ENCODE measurements around the gene ESPN.
"Not testable (repeated sequence)": the region's sequence is repeated elsewhere in the genome, so short reads cannot be mapped to it uniquely, and the experiment has no call there.

Gene ESPN

GRCh38 chr1:6448749-6449631 is 24.4 kb downstream of the ESPN start:
- peak; percentile 17 for DNase-seq

- no peak for DNase-seq
These were observed 25.5 kb downstream of the ESPN start for GRCh38 chr1:6450005-6450450.

GRCh38 chr1:6450486-6450885 is 25.9 kb downstream of the ESPN start:
- not testable (repeated sequence) for DNase-seq

- DNase-seq, result no peak
These were observed 26.4 kb downstream of the ESPN start for GRCh38 chr1:6450943-6451373.

GRCh38 chr1:6453895-6454855 is 29.6 kb downstream of the ESPN start:
- not testable (repeated sequence) for DNase-seq

GRCh38 chr1:6454856-6455751 is 30.5 kb downstream of the ESPN start:
- peak; percentile 9 for DNase-seq

DNA sequence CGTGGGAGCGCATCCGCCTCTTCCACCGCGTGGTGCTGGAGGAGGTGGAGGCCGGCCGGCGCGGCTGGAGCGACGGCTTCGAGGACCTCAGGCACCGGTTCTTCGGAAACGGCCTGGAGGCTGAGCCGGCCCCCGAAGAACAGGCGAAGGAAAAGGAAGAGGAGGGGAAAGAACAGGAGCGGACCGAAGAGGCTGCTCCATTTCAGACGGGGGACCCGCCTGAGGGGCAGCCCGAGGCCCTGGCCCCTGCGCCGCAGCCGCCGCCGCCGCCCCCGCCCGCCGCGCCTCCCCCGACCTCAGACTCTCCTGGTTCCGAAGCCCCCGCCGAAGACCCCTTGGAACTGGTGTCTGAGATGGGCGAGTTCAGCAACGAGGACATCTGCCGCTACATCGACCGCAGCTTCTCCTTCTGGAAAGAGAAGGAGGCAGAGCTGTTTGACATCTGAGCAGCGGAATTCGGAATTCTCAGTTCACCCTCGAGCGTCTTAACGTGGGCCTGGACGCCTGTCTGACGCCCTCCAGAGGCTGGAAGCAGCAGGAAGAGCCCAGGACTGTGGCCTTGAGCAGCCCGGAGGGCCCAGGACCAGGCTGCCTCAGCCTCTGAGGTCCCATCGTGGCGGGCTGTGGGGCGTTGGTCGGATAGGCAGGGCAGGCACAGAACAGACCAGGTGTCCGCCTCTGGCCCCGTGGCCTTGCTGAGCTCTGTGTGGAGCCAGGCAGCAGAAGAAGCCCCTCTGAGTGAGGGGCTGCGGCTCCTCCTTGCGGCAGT is 31.4 kb downstream of the ESPN start:
- not testable (repeated sequence) for DNase-seq

- DNase-seq, result no peak
These were observed 32.4 kb downstream of the ESPN start for GRCh38 chr1:6456800-6457466.

DNA sequence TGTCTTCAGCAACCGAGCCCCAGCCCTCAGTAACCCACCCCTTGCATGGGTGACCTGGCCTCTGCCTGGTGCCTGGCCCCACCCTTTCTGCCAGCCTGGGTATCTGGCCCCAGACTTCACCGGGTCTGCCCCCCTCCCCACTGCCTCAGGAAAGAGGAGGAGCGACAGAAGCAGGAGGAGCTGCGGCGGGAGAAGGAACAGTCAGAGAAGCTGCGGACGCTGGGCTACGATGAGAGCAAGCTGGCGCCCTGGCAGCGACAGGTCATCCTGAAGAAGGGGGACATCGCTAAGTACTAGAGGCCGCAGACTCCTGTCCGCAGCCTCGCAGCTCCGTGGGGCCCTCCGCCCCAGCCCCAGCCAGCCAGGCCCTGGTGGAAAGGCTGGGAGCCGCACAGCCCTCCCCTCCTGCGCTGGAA is 35.3 kb downstream of the ESPN start:
- DNase-seq, result no peak

DNA sequence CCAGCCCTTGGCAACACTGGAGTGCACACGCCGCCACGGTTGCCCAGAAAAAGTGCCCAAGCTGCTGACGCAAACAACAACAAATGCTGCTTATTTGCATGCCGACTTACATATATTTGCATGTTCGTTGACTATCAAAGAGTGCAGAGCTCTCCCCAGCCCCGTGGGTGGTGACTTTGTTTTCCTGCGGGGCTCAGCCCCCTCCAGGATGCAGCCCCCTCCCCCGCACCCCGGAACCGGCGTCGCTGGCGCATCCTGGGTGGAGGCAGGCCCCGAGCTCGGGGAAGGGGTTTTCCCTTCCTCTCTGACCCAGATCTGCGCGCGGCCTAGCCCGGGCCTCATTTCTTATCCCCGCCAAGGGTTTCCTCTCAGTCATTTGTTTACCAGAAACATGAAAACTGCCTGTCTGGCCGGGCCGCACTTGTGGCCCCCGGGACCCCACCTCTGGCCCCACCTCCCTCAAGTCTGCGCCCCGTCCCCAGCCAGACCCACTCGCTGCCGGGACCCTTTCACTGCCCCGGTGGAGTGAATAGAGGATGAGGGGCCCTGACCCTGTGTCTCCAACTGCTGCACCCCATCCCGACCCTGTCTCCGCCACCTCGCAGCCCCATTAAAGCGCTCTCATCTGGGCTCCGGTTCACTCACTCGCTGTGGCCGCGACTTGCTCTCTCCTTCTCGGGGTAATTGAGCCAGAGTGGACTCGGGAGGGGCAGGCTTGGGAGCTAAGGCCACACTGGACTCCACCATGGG is 35.9 kb downstream of the ESPN start:
- DNase-seq, result no peak

DNA sequence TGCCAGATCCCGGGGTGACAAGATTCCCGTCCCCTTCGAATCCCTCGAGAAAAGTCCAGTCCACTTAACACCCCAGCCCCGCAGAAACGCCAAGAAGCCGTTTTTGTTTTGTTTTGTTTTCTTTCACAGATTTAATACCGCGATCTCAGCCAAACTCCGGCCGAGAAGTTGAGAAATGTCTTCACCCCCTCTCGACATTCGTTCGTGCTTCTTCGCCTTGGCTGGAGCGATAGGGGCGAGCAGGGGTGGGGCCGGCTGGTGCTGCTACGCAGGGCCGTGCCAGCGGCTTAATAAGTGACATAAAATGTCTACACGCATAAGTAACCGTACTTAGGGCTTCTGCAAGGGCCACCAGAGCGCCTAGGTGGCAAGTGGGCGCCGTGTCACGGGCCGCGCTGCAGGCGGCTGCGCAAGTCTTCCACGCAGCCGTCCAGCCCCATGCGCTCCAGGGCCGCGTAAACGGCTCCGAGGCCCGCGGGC is 36.5 kb downstream of the ESPN start:
- DNase-seq, result no peak

DNA sequence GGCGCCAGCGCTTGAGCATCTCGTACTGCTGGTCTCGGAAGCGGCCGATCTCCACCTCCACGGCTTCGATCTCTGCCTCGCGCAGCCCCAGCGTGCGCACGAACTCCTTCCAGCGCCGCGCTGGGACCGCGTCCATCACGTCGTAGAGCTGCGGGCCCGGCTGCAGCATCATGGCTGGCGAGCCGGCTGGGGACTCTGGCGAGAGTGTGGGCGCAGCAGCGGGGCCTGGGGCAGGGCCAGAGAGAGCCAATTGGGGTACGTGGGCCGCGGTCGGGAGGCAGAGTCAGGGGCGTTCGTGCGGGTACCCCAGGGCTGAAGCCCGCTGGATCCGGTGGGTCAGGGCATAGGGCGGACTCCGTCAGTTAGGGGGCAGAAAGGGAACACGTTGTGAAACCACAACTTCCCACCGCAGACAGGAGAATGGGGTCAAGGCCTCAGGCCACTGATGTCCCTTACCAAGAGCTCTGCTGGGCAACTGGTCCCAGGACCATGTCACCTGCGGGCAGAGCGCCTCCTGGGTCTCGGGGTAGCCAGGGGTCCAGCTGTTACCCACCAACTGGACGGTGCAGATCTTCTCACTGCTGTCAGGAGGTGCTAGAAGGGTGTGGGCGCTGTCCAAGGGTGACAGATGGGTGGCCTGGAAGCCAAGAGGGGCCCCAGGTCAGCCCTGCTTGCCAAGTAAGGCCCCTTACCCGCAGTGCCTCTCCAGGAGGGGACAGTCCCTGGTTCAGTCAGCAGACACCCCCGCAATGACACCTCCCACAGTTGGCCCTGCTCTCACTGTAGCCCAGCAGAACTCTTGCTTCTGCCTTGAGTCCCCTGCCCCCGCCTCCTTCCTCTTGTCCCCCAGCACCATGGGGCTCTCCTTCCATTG is 37.2 kb downstream of the ESPN start:
- no peak for DNase-seq

- DNase-seq, result no peak
These were observed 38.0 kb downstream of the ESPN start for GRCh38 chr1:6462412-6463119.

DNA sequence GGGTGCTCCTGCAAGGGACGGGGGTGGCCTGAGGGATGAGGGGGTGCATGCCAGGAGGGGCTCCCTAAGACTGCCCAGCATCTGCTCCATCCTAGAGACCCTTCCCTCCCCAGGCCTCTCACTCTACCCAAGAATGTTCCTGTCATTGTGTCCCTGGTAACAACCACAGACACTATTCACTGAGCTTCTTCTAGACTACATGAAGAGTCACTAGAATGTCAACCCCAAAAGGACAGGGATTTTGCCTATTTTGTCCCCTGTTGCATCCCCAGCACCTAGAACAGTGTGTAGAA is 38.5 kb downstream of the ESPN start:
- no peak for DNase-seq

DNA sequence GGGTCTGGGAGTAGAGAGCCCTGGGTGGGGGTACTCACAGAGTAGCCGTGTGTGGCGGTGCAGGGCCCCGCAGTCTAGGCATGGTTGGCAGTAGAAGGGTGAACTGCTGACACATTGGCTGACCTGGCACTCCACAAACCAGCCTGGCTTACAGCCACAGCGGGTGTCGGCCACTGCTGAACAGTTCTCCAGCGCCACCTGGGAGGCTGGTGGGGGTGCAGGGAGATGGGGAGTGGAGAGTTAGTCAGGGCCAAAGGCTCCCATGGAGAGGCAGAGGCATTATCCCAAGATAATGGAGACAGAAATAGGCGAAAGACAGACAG is 39.9 kb downstream of the ESPN start:
- DNase-seq, result no peak

- DNase-seq, result no peak
These were observed 40.3 kb downstream of the ESPN start for GRCh38 chr1:6464915-6465314.

DNA sequence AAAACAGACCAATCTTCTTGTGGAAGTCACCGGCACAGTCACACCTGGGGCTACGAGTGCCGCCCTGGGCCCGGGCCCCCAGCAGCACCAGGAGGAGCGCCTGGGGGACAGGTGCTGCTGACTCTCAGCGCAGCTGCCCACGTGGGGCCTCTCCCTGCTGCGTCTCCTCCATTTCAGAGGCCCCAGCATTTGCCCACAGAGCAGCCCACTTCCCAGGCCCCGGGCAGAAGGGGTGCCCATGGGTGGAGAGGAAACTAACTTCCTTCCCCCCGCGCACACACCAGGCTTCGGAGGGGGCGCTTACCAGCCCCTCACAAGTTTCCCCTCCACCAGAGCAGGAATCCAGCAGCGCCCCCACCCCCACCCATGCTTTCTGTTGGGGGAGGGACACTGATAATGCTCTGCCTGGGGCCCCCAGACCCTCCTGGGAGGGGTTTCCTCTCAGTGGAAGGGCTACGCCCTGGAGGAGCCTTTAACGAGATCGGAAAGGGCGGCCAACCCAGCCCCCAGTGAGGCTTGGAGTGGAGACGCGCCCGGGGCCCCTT is 41.0 kb downstream of the ESPN start:
- DNase-seq, result no peak

- no peak for DNase-seq
These were observed 41.4 kb downstream of the ESPN start, which contains the start of gene TNFRSF25 for GRCh38 chr1:6466023-6466422. TNFRSF25 (minus strand) TSS chr1:6466173; CDS start chr1:6466107, 66 bp downstream.
